GM10266 (cell line): Measurements from ENCODE around the gene NDRG3.

Experiments
- DNase-seq: peaks from one replicate; pipeline ENCODE4 v3.0.0; 2012; ENCODE audit errors: extremely low spot score
- TF ChIP-seq, protein P1 (sequence below): IDR thresholded peaks from 2 replicates; pipeline ENCODE4 v1.5.1; 2012; ENCODE audit warnings: mild to moderate bottlenecking, low read depth; ENCODE audit not compliant: control insufficient read depth, insufficient read depth; ENCODE audit errors: missing control alignments

Gene NDRG3

DNA sequence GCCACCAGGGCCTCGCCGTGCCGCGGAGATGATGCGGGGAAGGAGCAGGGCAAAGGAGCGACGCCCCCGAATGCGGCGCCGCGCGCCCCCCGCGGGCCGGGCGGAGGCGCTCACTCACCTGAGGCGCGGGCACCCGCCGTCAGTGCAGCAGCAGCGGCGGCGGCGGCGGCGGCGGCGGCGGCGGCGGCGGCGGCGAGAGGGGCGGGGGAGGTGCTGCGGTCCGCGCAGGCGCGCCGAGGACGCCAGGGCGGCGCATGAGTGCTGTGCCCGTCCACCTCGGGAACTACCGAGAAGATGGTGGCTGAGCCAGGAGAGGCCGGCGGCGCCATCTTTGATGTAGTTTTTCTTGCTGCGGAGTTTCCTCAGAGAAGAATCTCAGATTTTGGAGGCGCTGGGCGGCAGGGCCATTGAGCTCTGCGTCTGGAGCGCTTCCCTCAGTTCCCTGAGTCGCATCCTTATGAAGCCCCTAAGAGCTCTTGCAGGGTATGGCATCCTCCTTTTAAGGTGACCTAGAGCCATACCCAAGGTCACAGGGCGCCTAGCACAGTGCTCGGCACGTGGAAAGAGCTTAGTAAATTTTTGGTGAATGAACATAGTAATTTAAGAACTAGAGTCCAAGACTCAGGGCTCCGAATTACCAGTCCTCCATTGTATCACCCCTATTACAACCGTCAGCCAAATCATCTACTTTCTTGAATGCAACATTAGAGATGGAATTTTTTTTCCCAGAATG, at the start of gene NDRG3:
TSS of gene NDRG3 (minus strand) at position 164 of the 733 bp plus-strand sequence. CDS start 24,355 bp downstream, outside the sequence.
- TF ChIP-seq, protein P1, sequence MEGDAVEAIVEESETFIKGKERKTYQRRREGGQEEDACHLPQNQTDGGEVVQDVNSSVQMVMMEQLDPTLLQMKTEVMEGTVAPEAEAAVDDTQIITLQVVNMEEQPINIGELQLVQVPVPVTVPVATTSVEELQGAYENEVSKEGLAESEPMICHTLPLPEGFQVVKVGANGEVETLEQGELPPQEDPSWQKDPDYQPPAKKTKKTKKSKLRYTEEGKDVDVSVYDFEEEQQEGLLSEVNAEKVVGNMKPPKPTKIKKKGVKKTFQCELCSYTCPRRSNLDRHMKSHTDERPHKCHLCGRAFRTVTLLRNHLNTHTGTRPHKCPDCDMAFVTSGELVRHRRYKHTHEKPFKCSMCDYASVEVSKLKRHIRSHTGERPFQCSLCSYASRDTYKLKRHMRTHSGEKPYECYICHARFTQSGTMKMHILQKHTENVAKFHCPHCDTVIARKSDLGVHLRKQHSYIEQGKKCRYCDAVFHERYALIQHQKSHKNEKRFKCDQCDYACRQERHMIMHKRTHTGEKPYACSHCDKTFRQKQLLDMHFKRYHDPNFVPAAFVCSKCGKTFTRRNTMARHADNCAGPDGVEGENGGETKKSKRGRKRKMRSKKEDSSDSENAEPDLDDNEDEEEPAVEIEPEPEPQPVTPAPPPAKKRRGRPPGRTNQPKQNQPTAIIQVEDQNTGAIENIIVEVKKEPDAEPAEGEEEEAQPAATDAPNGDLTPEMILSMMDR = peak; percentile 13
- peak; percentile 98 for DNase-seq

DNA sequence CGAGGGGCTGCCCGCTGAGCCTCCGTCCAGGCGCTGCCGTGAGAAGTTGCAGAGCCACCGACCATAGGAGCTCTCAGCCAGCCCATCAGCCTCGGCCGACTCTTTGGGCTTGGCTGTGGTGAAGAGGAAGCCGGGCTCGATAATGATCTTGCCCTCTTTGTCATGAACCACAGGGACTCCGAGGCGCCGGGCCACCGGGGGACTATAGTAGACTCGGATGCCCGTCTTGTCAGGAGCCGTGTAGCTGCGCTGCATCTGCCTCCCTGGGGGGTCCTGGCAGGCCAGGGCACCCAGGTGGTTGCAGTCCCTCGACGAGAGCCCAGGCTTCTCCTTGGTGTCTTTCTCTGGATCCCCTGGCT, 48.2 kb upstream of the NDRG3 start:
- TF ChIP-seq, protein P1 = no peak

DNA sequence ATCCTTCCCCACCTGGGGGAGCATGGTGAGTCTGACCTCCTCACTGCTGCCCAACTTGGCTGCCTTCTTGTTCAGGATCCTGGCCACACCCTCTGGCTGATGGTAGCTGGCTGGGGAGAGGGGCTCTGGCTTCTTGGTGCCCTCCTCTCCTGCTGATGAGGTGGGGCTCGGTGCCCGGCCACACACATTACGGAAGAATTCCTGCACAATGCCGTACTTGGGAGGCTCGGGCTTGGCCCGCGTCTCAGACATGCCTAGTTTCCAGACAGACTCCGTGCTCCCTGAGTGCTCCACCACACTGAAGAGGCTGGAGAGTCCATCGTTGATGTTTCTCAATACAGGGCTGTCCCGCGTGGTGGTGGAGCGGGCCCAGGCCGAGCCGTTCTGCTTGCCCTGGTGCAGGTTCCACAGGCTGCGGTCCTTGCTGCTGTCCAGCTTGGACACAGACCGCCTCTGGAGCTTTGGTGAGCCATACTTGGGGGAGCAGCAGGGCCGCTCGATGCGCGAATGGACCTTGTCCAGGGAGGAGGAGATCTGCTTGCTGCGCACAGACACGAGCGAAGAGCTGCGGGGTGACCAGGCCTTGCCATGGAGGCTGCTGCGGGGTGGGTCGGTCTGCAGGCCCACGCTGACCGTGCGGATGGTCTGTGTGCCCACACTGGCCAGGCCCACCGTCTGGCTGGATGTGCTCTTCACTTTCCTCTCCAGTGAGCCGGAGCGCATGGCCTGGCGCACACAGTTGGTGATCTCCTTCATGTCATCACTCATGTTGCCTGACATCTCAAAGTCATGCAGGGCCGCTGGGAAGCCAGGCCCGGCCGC, 47.6 kb upstream of the NDRG3 start:
- TF ChIP-seq, protein P1 = no peak
- no peak for DNase-seq

More for the DNA sequence above, 48.2 kb upstream of the NDRG3 start:
- DNase-seq = no peak

DNA sequence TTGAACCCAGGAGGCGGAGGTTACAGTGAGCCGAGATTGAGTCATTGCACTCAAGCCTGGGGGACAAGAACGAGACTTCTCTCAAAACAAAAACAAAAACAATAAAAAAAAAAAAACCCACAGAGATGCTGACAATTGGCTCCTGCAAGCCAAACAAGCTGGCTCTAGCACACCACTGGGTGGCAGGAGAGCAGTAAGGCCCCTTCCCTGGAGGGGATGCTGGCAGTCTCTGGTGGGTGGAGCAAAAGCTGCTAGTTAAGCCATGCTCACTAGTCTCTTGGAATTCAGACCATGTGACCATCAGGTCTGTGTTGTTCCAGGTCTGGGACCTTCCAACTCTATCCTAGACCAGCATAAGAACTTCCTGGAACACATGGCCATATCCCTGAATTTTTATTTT, 46.5 kb upstream of the NDRG3 start:
- peak; percentile 58 for DNase-seq
- TF ChIP-seq, protein P1 = peak; percentile 37

DNA sequence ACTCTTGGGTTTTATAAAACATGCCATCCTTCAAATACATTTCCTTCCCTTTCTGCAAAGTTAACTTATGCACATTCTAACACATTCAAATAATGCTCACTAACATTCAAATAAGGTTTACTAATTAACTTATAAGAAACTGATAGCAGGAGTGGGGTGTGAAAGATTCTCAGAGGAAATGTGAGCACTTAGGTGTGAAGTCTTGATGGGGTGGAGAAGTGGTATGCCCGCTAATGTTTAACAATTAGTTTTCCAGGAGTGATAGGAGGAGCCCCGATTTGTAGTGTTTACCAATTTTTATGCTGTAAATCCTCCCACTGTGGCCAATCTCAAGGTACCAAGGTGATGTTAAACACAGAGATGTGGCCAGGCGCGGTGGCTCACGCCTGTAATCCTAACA, 46.0 kb upstream of the NDRG3 start:
- no peak for DNase-seq
- TF ChIP-seq, protein P1 = no peak

DNA sequence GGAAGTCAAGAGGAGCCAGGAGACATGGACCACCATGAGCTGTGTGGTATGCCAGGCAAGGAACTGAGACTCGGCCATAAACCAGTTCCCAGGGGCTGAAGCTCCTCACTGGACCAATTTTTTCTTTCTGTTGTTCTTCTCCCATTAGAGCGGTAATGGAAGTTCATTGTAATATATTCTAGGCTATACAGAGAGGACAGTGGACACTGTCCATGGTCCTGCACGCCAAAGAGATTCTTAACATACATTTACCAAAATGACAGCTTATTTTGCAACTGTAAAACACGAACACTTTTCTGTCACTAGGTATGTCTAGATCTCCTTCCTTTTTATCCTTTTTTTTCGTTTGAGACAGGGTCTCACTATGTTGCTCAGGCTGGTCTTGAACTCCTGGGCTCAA, 40.8 kb upstream of the NDRG3 start:
- DNase-seq = no peak
- TF ChIP-seq, protein P1 = no peak

DNA sequence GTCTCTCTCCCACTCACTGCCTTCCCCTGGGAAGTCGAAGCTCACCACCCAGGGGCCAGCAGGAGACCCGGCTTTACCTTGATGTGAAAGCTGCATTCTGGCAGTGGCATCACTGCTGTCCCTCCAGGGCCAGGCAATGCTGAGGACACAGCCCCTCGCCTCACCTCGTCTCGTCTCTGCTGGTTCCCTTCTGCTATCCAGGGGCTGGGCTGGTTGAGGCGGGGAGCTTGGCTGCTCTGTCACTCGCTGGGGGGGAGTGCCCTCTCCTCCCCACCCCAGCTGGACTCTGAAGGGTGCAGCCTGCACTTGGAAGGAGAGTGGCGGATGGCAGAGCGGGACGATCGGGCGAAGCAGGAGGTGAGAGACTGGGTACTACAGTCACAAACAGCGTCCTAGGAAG, 40.4 kb upstream of the NDRG3 start:
- TF ChIP-seq, protein P1 = no peak
- no peak for DNase-seq
